ENCODE measurements around the gene DUSP15.
"Not testable (repeated sequence)": the region's sequence is repeated elsewhere in the genome, so short reads cannot be mapped to it uniquely, and the experiment has no call there.

The DUSP15 gene

GRCh38 chr20:31838646-31839292 is 31.6 kb downstream of the DUSP15 start:
- FAIRE-seq: no peak

- FAIRE-seq: no peak
Measured at GRCh38 chr20:31837896-31838397, 32.4 kb downstream of the DUSP15 start.

DNA sequence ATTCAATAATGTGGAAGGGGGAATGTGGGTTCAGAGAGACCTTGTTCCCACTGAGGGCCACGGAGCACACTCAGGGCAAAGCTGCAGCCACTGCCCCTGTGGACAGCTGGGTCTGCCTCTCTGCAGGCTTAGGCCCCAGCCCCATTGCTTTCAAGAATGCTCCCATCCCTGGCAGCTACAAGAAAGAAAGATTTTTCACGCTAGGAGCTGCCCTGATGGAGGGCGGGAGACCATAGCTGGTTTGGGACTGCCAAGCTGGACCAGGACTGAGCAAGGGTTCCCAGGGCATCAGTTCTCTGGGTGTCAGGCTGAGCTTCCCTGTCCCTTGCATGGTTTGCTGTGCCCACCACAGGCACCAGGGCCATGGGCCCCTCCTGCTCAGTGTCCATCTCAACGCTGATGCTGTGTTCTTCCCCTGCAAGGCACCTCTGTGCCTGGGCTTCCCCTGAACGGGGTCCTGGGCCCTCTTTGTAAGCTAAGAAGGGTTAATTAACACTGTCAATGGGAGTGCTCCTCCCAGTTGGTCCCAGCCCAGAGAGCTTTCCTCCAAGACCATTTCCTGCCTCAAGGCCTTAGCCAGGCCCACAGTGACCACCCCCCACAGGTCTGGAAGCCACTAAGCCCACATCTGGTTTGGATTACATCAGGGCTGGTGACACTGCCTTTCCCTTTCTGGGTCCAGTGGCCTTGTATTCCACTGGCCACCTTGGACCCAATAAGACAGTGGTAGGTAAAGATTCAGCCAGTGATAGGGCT is 33.3 kb downstream of the DUSP15 start:
- FAIRE-seq: no peak

DNA sequence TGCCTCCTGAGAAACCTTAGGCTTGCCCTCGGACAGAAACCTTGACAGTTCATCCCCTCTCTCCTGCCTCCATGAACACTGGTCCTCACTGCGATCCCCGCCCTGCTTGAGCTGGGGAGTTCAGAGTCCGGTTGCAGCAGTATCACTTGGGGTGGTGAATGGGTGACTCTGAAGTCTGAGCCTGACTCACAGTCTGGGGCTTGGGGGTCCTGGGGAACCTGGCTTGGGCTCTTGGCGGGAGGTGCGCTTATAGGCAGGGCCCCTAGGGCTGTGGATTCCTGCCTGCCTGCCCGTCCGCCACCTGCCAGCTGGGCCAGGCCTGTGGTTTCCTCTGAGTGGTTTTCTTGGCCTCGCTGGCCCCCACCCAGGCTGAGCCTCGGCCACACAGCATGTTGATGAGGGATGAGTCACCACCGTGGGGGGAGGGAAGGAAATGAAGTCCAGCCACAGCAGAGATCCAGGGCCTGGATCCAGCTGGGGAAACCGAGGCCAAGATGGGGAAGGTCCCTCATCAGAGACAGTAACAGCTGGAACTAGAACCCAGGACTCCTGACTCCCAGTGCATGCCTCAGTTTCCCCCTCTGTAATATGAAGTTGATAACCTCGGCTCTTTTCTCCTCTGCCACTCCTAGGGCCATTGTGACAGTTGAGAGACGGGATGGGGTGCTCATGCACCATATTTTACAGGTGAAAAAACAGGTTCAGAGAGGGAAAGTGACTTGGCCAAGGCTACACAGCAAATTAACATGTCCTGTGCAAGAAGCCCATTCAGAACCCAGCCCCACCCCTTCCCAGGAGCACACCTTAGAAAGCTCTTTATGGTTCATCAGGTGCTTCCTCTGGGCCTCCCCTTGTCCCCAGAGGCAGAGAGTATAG is 34.1 kb downstream of the DUSP15 start:
- FAIRE-seq: no peak

DNA sequence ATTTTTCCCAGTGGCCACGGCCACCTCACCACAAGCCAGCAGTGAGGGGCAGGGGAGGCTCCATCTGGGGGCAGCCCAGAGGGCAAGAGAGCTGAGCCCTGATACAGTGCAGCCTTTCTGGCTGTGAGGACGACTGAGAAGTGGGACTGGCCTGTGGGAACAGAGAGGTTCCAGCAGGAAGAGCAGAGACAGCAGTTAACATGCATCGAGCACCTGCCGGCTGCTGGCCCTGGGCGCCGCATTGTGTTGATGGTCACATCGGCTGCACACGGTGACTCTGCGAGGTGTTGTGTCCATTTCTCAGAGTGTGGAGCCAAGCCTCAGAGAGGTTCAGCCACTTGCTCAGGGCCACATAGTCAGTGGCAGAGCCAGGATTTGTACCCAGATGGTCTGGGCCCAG is 34.8 kb downstream of the DUSP15 start:
- FAIRE-seq: no peak

DNA sequence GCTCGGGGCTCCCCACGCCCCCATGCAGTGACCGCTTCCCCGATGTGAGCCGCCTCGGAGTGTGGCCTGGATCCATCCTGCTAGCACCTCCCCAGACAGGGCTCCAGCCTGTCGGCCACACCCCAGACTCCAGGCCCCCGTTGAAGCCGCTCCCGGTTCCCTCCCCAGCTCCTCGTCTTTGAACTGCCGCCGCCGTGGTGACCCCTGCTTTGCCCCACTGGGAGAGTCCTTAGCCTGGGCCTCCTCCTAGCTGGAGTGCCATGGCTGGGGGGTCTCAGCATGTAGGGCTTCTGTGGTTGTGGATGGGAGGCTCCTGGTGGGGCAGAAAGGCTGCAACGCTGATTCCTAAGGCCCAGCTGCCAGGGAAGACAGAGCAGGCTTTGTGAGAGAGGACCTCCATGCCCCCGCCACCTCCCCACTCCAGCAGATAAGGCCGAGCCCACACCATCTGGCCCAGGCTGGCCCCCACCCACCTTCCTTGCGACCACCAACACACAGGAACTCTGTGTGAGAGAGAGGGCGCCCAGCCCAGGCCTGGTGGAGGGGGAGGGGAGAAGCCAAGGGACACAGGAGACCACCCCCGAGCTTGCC is 36.3 kb downstream of the DUSP15 start:
- no peak for FAIRE-seq

DNA sequence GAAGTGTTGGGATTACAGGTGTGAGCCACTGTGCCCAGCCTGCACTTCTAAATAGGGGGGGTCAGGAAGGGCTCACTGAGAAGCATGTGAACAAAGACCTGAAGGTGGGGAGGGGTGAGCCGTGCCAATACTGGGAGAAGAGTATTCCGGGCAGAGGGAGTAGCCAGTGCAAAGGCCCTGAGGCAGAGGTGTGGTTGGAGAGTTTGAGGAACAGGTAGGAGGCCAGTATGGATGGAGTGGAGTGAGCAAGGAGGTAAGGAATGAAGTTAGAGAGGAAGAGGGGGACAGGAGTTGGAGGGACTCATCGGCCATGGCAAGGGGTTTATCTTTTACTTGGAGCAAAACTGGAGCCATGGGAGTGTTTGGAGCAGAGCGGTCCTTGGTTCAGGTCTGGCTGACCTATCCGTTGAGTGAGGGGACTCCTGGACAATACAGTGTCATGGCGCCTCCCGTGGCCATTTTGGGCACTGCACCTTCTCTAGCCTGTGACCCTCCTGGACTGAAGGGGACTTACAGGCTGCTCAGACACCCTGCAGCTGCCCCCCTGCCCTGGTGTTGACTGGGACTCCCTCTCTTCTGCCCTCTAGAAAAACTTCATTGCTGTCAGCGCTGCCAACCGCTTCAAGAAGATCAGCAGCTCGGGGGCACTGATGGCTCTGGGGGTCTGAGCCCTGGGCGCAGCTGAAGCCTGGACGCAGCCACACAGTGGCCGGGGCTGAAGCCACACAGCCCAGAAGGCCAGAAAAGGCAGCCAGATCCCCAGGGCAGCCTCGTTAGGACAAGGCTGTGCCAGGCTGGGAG is 37.0 kb downstream of the DUSP15 start:
- FAIRE-seq: no peak

DNA sequence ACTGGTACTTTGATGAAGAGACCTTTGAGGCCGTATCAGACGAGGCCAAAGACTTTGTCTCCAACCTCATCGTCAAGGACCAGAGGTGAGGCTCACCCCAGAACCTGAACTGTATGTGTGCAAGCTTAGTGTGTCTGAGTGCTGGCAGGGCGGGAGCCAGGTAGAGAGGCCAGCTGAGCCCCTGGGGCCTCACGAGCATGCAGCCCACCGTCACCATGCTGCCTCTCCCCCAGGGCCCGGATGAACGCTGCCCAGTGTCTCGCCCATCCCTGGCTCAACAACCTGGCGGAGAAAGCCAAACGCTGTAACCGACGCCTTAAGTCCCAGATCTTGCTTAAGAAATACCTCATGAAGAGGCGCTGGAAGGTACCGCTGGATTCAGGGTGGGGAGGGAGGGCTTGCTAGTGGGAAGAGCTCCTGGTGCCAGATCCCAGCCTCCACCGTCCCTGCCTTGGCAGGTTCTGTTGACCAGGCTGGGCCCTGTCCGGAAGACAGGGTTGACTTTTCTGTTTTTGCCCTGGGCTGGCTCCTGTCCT is 38.5 kb downstream of the DUSP15 start:
- no peak for FAIRE-seq

- FAIRE-seq: no peak
Measured at GRCh38 chr20:31831211-31831610, 39.1 kb downstream of the DUSP15 start.

- FAIRE-seq: no peak
Measured at GRCh38 chr20:31830406-31830981, 39.8 kb downstream of the DUSP15 start.

DNA sequence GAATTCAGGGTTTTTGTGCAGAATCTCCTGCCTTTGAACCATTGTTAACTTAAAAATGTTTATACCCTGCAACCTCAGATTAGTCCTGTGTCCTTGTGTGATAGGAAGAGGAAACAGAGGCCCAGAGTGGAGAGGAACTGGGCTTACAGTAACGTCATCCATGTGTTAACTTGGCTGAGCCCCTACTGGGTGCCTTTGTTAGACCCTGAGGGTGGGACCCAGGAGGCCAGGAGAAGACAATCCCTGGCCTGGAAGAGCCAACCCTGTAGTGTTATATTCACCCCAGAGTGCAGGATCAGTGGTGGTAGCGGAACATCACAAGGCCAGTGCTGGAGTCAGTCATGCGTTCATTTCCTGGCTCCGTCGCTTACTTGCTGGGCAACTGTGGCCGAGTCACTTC is 40.6 kb downstream of the DUSP15 start:
- FAIRE-seq: no peak

- not testable (repeated sequence) for FAIRE-seq
Measured at GRCh38 chr20:31828016-31828415, 42.3 kb downstream of the DUSP15 start.

DNA sequence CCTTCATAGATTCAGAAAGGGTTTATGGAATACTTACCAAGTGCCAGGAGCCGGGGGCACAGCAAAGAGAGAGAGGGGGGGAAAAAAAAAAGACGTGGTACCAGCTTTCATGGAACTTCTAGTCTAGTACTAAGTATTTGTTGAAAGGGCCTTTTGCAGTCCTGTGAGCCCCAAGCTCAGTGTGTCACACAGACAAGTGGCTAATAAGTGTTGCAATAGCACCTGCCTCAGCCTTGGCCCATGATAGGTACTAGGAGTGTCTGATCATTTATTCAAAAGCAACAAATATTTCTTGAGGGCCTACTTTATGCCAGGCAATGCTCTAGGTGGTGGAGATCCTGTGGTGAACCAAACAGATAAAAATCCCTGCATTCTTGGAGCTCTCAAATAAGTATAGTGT is 43.3 kb downstream of the DUSP15 start:
- no peak for FAIRE-seq

- FAIRE-seq: no peak
Measured at GRCh38 chr20:31826074-31826473, 44.3 kb downstream of the DUSP15 start.

- FAIRE-seq: no peak
Measured at GRCh38 chr20:31824554-31825313, 45.6 kb downstream of the DUSP15 start.

- no peak for FAIRE-seq
Measured at GRCh38 chr20:31824125-31824485, 46.2 kb downstream of the DUSP15 start.

- FAIRE-seq: no peak
Measured at GRCh38 chr20:31823360-31824124, 46.8 kb downstream of the DUSP15 start.

GRCh38 chr20:31822421-31823330 is 47.7 kb downstream of the DUSP15 start:
- FAIRE-seq: no peak

- no peak for FAIRE-seq
Measured at GRCh38 chr20:31821427-31821826, 48.9 kb downstream of the DUSP15 start.

Measured in TTC549 (cell line).